Right kidney (tissue), 9 donors: ENCODE results near the gene TTC9C.
A peak's percentile ranks its signal among the peaks of the same experiment; 100 is the strongest.
"Not testable (repeated sequence)": the region's sequence is repeated elsewhere in the genome, so short reads cannot be mapped to it uniquely, and the experiment has no call there.

Experiments
- DNase-seq: peaks from one replicate; pipeline ENCODE4 v3.0.0-alpha.2; 2016
- long read RNA-seq, 8 donors: transcript quantifications; one replicate each; lab custom pipeline, GENCODE V29; 2026

The TTC9C gene, protein sequence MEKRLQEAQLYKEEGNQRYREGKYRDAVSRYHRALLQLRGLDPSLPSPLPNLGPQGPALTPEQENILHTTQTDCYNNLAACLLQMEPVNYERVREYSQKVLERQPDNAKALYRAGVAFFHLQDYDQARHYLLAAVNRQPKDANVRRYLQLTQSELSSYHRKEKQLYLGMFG
- long read RNA-seq, donor 1, transcript TTC9C-206 (1 exons, 346 nt): major isoform, 15 of 35 reads
- long read RNA-seq, donor 1, transcript TTC9C-202 (3 exons, 1,080 nt): minor isoform, 12 of 35 reads
- long read RNA-seq, donor 1, partial matches to known transcripts: 6 of 35 reads
- long read RNA-seq, donor 1, other reads (novel, unspliced or antisense): 0 of 35 reads
- long read RNA-seq, donor 2, transcript TTC9C-206 (1 exons, 346 nt): major isoform, 15 of 21 reads
- long read RNA-seq, donor 2, transcript TTC9C-202 (3 exons, 1,080 nt): minor isoform, 6 of 21 reads
- long read RNA-seq, donor 2, partial matches to known transcripts: 0 of 21 reads
- long read RNA-seq, donor 2, other reads (novel, unspliced or antisense): 0 of 21 reads
- long read RNA-seq, donor 3, transcript TTC9C-206 (1 exons, 346 nt): major isoform, 9 of 17 reads
- long read RNA-seq, donor 3, transcript TTC9C-202 (3 exons, 1,080 nt): minor isoform, 7 of 17 reads
- long read RNA-seq, donor 3, partial matches to known transcripts: 0 of 17 reads
- long read RNA-seq, donor 3, other reads (novel, unspliced or antisense): 0 of 17 reads
- long read RNA-seq, donor 4, transcript TTC9C-206 (1 exons, 346 nt): minor isoform, 14 of 33 reads
- long read RNA-seq, donor 4, transcript TTC9C-202 (3 exons, 1,080 nt): major isoform, 19 of 33 reads
- long read RNA-seq, donor 4, partial matches to known transcripts: 0 of 33 reads
- long read RNA-seq, donor 4, other reads (novel, unspliced or antisense): 0 of 33 reads
- long read RNA-seq, donor 5, transcript TTC9C-206 (1 exons, 346 nt): major isoform, 14 of 20 reads
- long read RNA-seq, donor 5, transcript TTC9C-202 (3 exons, 1,080 nt): minor isoform, 6 of 20 reads
- long read RNA-seq, donor 5, partial matches to known transcripts: 0 of 20 reads
- long read RNA-seq, donor 5, other reads (novel, unspliced or antisense): 0 of 20 reads
- long read RNA-seq, donor 6, transcript TTC9C-202 (3 exons, 1,080 nt): minor isoform, 11 of 45 reads
- long read RNA-seq, donor 6, transcript TTC9C-206 (1 exons, 346 nt): major isoform, 24 of 45 reads
- long read RNA-seq, donor 6, partial matches to known transcripts: 10 of 45 reads
- long read RNA-seq, donor 6, other reads (novel, unspliced or antisense): 0 of 45 reads
- long read RNA-seq, donor 7, transcript TTC9C-206 (1 exons, 346 nt): major isoform, 30 of 47 reads
- long read RNA-seq, donor 7, transcript TTC9C-202 (3 exons, 1,080 nt): minor isoform, 12 of 47 reads
- long read RNA-seq, donor 7, partial matches to known transcripts: 0 of 47 reads
- long read RNA-seq, donor 7, other reads (novel, unspliced or antisense): 0 of 47 reads
- long read RNA-seq, donor 8, transcript TTC9C-206 (1 exons, 346 nt): major isoform, 20 of 35 reads
- long read RNA-seq, donor 8, transcript TTC9C-202 (3 exons, 1,080 nt): minor isoform, 13 of 35 reads
- long read RNA-seq, donor 8, partial matches to known transcripts: 0 of 35 reads
- long read RNA-seq, donor 8, other reads (novel, unspliced or antisense): 0 of 35 reads

DNA sequence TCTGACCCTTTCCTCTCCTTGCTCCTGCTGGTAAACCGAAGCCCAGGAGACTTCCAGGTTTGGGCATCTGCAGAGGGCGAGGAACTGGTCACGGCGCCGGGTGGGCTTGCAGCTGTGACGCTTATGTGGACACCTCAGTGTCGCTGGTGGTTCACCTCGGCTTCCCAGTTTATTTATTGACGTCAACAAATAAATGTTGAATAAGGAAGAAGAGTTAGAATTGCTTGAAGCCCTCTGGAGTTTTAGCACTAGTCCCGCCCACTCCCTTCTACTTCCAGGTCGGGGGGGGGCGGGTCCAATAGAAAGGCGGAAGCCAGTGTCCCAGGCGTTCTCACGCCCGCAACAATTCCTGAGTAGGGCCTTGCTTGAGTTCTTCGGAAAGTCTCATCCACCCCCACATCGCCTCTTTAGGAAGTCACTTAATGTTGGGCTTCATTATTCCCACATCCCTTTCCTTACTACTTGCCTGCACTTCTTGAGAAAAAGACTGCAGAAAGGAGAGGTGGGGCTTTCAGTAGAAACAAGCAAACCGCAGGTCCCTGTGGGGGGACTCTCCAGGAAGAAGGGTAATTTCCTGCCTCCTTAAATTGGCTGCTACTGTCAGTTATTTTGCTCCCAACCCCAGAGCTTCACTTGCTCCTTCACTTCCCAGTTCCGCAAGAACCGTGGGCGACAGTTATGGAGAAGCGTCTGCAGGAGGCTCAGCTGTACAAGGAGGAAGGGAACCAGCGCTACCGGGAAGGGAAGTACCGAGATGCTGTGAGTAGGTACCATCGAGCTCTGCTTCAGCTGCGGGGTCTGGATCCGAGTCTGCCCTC lies at the start of gene TTC9C:
TTC9C (plus strand) TSS at position 316 of the 818 bp plus-strand sequence; CDS start at position 679, 363 bp downstream.
- DNase-seq: peak; percentile 92

GRCh38 chr11:62678770-62679696 lies 49.3 kb upstream of the TTC9C start, which contains the start of gene UBXN1:
Gene UBXN1 (minus strand): TSS chr11:62679073. CDS start chr11:62678923, 150 bp downstream.
- DNase-seq: peak; percentile 88

- DNase-seq: peak; percentile 11
These were observed 47.5 kb upstream of the TTC9C start for GRCh38 chr11:62680825-62681240.

GRCh38 chr11:62682518-62682917 lies 45.8 kb upstream of the TTC9C start:
- DNase-seq: no peak

GRCh38 chr11:62687508-62688396 lies 40.5 kb upstream of the TTC9C start:
- DNase-seq: peak; percentile 80

GRCh38 chr11:62688491-62688890 lies 39.8 kb upstream of the TTC9C start:
- DNase-seq: no peak

- DNase-seq: peak; percentile 17
These were observed 38.7 kb upstream of the TTC9C start, which contains the start of gene LRRN4CL for GRCh38 chr11:62689421-62690183. Gene LRRN4CL (minus strand): TSS chr11:62689530. CDS start chr11:62688508, 1,022 bp downstream.

GRCh38 chr11:62693624-62694023 lies 34.7 kb upstream of the TTC9C start:
- DNase-seq: not testable (repeated sequence)

DNA sequence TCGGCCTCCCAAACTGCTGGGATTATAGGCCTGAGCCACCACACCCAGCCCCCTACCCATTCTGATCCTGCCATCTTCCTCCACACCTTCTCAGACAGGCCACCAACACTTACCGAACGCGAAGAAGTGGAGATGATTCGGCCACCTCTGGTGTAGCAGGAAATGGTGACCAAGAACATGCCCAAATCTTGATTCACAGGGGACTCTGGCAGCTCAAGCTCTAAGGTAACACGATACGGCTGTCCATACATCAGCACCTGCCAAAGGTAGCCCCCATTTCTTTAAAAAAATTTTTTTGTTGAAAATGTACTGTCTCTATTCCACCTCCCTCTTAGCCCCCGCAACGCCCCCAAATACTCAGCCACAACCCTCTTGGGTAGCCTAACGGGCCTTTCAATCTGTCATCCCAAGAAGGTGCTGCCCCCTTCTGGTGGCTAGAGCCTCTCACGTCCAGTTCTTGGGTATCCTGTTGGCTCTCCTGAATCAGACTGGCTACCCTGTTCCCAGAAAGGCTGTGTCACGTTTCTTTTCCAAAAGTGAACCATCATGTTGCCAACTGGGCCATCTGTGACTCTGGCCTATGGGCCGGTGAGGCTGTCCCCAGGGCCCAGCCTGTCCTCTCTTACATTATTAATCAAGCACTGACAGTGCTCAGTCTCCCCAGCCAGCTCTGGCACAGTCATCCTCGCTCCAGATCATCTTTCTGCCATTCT lies 33.7 kb upstream of the TTC9C start:
- peak; percentile 51 for DNase-seq

DNA sequence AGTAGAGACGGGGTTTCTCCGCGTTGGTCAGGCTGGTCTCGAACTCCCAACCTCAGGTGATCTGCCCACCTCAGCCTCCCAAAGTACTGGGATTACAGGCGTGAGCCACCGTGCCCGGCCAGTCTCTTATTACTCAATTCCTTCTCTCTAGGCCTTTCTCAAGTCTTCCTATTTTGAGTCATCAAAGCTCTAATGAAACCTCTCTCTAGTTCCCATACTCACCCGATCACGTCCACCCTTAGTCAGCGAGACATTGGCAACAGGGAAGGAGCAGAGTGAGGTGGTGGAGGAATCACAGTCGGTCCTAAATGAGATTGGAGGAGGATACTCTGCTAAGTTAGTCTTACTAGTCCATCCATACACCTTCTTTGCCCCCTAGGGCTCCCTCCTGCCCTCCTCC lies 26.0 kb upstream of the TTC9C start:
- DNase-seq: no peak

- DNase-seq: not testable (repeated sequence)
These were observed 24.4 kb upstream of the TTC9C start for GRCh38 chr11:62703921-62704320.

DNA sequence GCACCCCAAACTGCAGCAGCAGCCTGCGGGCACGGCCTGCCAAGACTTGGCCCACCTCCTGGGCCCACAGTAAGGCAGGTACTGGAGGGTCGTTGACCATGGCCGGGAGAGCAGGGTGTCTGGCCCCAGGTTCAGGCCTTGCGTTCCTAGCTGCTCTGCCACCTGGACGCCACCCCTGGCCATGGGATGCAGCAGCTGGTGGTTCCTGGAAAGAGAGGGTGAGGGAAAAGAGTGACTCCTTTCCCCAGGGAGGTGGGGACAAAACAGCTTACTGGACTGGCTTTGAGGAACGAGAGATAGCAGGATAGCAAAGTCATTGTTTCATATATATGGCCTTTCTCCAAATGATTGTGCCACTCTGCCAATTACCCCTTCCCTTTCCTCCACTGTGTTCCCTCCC lies 22.9 kb upstream of the TTC9C start:
- peak; percentile 12 for DNase-seq

- peak; percentile 89 for DNase-seq
These were observed 22.1 kb upstream of the TTC9C start for GRCh38 chr11:62705880-62706849.

- DNase-seq: no peak
These were observed 21.4 kb upstream of the TTC9C start for GRCh38 chr11:62706850-62707247.

- DNase-seq: peak; percentile 68
These were observed 20.9 kb upstream of the TTC9C start, which contains the start of the genes BSCL2 and GNG3 for GRCh38 chr11:62707277-62707861. Gene BSCL2 (minus strand): TSS chr11:62707424. CDS start chr11:62707195, 229 bp downstream. Gene GNG3 (plus strand): TSS chr11:62707676. CDS start chr11:62708296, 620 bp downstream.
